GM10847 (cell line): ENCODE results near the gene LMOD3.

ENCODE experiments used
- POLR2A ChIP-seq: IDR thresholded peaks from 2 replicates; pipeline ENCODE4 v1.6.1; 2011; ENCODE audit not compliant: insufficient read length; ENCODE audit errors: extremely low read depth

The LMOD3 gene

GRCh38 chr3:69122403-69122802 is at the start of gene LMOD3:
LMOD3 (minus strand) TSS chr3:69122595; CDS start chr3:69122386, 209 bp downstream.
- no peak for TF ChIP-seq POLR2A

- TF ChIP-seq POLR2A: no peak
Observed at GRCh38 chr3:69172058-69172457, 49.7 kb upstream of the LMOD3 start.

GRCh38 chr3:69166446-69166845 is 44.1 kb upstream of the LMOD3 start:
- TF ChIP-seq POLR2A: no peak

- TF ChIP-seq POLR2A: no peak
Observed at GRCh38 chr3:69165744-69166143, 43.3 kb upstream of the LMOD3 start.

GRCh38 chr3:69164296-69164695 is 41.9 kb upstream of the LMOD3 start:
- TF ChIP-seq POLR2A: no peak

GRCh38 chr3:69162308-69162980 is 40.0 kb upstream of the LMOD3 start:
- no peak for TF ChIP-seq POLR2A

GRCh38 chr3:69161587-69162307 is 39.4 kb upstream of the LMOD3 start:
- no peak for TF ChIP-seq POLR2A

GRCh38 chr3:69160525-69160924 is 38.1 kb upstream of the LMOD3 start:
- TF ChIP-seq POLR2A: no peak

GRCh38 chr3:69160107-69160506 is 37.7 kb upstream of the LMOD3 start:
- no peak for TF ChIP-seq POLR2A

- TF ChIP-seq POLR2A: no peak
Observed at GRCh38 chr3:69149586-69149985, 27.2 kb upstream of the LMOD3 start.

GRCh38 chr3:69145688-69146087 is 23.3 kb upstream of the LMOD3 start:
- no peak for TF ChIP-seq POLR2A

- TF ChIP-seq POLR2A: no peak
Observed at GRCh38 chr3:69144631-69145245, 22.3 kb upstream of the LMOD3 start.

- no peak for TF ChIP-seq POLR2A
Observed at GRCh38 chr3:69143612-69144011, 21.2 kb upstream of the LMOD3 start.

- no peak for TF ChIP-seq POLR2A
Observed at GRCh38 chr3:69142797-69143454, 20.5 kb upstream of the LMOD3 start.

GRCh38 chr3:69142090-69142489 is 19.7 kb upstream of the LMOD3 start:
- TF ChIP-seq POLR2A: no peak

GRCh38 chr3:69141313-69141712 is 18.9 kb upstream of the LMOD3 start:
- no peak for TF ChIP-seq POLR2A
